HG03025 (cell line): ENCODE measurements around the gene VASN.

ENCODE experiments used
- ATAC-seq: cut with Tn5 transposase; IDR thresholded peaks from one replicate; pipeline ENCODE4 v1.9.1; 2021; ENCODE audit warnings: mild to moderate bottlenecking, moderate library complexity; ENCODE audit not compliant: unreplicated experiment, low FRiP score

The VASN gene

DNA sequence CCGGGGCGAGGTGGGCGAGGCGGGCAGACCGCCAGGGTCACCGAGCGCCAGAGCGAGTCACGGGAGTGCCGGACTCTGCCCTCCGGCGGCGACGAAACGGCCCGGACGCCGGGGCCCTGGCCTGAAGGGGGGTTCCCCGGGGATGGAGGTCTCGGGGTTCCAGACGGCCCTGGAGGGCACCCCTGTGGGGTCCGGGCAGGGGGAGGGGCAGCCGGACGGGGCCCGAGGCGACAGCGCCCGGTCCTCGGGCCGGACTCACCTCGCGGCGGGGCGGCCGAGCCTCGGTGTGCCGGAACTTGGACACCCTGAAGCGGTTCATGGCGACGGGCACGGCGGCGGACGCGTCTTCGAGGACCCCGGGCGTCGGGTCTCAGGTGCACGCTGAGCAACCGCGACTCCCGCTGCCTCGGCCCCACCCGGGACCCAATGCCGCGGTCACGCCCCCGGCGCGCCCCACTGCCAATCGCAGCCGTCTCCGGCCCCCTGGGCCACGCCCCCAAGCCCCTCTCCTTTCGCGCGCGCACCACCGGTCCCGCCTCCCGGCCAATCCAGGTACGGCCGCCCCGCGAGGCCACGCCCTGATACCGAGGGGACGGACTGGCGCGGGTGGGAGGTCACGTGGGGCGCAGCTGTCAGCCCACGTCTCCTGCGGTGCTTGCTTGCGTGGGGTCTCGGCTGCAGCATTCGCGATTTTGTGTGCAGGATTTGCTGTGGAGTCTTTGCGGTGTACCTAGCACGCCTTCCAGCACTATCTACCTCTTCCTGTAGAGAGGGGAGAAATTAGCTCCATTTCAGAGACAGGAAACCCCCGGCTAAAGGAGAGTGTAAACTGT, 44.8 kb downstream of the VASN start, which contains the start of gene CORO7:
Gene CORO7, minus strand, starts transcription at position 397 of the 833 bp plus-strand sequence. Its CDS starts 78 bp downstream, at position 319.
- peak; percentile 52 for ATAC-seq

DNA sequence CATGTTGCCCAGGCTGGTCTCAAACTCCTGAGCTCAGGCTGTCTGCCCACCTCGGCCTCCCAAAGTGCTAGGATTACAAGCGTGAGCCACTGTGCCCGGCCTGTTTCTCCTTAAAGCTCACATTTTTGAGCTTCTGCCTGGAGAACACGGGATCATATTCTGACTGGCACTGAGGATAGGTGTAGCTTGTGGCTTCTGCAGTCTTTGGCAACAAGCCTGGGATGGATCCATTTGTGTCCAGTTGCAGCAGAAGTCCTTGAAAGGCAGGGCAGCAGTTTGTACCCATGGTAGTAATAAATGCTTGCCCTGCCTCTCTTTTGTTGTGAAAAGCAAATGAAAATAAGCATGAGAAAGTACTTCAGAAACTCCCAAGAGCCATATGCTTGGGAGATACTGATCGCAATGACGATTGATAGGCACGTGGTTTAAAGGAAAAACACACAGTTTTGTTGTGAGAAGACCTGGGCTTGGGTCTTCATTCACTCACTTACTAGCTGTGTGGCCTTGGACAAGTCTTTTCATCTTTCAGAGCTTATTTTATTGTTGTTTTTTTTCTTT, 47.8 kb downstream of the VASN start:
- no peak for ATAC-seq

GRCh38 chr16:4420505-4421105, 49.0 kb downstream of the VASN start:
- ATAC-seq: no peak

GRCh38 chr16:4425378-4426020, 53.9 kb downstream of the VASN start, which contains the start of gene DNAJA3:
Gene DNAJA3, plus strand, starts transcription at chr16:4425868. Its CDS starts 14 bp downstream, at chr16:4425882.
- ATAC-seq: peak; percentile 90

DNA sequence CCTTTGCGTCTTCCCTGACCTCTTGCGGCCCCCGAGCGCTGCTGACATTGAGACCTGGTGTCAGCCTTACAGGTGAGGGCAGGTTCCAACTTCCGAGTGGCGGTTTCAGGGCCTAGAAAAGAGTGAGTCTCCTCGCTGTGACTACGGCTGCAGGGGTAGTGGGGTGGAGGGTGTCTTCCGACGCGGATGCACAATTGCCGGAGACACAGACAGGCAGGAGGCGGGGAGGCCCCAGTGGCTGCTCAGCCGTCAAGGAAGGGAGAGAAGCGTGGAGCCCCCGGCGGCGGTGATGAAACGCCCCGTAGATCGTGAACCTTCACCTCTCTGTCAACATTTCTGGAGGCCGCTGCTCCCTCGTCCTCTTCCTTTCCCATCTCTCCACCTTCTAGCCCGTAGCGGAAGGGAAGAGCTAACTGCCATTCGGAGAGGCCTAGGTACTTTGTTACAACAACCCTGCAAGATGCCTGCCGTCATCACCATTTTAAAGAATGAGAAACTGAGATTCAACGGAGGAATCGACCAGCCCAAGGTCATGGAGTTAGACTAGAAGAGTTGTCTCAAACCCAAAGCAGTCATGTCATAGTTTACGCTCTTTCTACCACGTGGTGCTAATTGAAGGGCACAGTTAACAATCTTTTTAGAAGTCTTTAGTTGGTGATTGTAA, 54.5 kb downstream of the VASN start:
- peak; percentile 17 for ATAC-seq

DNA sequence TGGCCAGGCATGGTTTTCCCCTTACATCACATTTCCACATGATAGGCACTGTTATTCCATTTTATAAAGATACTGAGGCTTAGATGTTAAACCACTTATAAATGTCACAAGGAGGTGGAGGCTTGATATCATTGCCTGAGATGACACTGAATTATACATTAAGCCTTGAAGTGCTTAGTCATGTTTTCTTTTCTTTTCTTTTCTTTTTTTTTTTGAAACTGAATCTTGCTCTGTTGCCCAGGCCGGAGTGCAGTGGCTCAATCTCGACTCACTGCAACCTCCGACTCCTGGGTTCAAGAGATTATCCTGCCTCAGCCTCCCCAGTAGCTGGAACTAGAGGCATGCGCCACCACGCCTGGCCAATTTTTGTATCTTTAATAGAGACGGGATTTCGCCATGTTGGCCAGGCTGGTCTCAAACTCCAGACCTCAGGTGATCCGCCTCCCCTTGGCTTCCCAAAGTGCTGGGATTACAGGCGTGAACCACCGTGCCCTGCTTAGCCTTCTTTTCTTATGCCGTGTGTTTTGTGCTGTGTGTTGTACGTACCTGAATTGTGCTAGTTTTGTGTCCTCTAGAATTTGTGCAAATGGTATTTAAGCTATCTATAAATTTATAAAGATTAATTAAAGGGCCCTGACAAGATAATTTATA, 55.2 kb downstream of the VASN start:
- ATAC-seq: no peak

- ATAC-seq: no peak
Observed at GRCh38 chr16:4428500-4428899, 56.9 kb downstream of the VASN start.

- ATAC-seq: no peak
Observed at GRCh38 chr16:4431023-4431422, 59.4 kb downstream of the VASN start.
